ENCODE results near the gene ADGRG6. TPM values are rescaled to one million over a fixed set of nuclear protein-coding genes. Genes with fewer than 3 reads are reported as not detected.

The ADGRG6 gene
- total and polyA plus RNA-seq, 12 donors: 0.72 to 24.6 (median 5.3) TPM

DNA sequence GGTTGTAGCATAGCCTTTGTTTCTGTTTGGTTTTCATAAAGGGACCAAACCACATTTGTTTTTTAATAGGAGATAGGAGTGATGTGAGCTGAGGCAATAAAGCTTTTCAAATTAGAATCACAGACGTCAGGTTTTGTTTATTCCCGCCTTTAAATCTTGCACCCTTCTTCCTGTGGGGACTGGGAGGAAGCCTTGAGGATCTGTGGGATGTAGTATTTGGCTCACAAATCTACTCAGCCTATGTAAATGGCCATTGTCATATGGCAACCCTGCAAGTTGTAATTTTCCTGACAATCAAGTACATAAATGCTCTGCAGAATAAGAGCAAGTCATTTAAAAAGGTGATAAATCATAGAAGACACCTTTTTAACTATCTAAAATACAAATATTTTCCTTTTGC lies 110.4 kb downstream of the ADGRG6 start:
- no peak overlapping the region for H3K4me3 ChIP-seq
- 41 to 49% (median 45%) methylated on average over 2 of the region's 2 CpGs for WGBS, 4 donors

DNA sequence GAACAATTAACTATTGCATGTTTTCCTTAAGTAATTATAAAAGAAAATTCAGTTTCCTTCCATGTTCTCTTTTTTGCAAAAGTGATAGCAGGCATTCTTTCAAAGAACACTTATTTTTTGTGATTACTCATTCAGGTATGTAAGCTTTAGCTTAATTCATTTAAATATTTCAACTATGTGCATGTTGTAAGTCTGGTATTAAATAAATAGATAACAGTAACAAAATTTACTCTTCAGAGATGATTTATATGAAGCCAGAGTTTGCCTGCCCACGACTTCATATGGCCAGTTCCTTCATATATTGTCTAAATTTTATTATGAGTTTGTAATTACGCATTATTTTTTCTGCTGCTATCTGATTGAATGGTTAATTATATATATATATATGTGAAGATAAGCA lies 110.9 kb downstream of the ADGRG6 start:
- no peaks in the 10 kb centered on the region for H3K36me3 ChIP-seq (replicated peaks in 1 of 2)
- no peak overlapping the region for H3K27ac ChIP-seq
- no peaks in the 10 kb centered on the region for H3K9me3 ChIP-seq (replicated peaks in 1 of 3)
- 71 to 74% (median 73%) methylated on average over 2 of the region's 2 CpGs for WGBS, 4 donors
- H3K27me3 ChIP-seq: no peaks in the 10 kb centered on the region
- H3K4me3 ChIP-seq: no peak overlapping the region
- no peak for TF ChIP-seq POLR2A (IDR thresholded peaks at IDR 0.05)
- TF ChIP-seq, protein P1, sequence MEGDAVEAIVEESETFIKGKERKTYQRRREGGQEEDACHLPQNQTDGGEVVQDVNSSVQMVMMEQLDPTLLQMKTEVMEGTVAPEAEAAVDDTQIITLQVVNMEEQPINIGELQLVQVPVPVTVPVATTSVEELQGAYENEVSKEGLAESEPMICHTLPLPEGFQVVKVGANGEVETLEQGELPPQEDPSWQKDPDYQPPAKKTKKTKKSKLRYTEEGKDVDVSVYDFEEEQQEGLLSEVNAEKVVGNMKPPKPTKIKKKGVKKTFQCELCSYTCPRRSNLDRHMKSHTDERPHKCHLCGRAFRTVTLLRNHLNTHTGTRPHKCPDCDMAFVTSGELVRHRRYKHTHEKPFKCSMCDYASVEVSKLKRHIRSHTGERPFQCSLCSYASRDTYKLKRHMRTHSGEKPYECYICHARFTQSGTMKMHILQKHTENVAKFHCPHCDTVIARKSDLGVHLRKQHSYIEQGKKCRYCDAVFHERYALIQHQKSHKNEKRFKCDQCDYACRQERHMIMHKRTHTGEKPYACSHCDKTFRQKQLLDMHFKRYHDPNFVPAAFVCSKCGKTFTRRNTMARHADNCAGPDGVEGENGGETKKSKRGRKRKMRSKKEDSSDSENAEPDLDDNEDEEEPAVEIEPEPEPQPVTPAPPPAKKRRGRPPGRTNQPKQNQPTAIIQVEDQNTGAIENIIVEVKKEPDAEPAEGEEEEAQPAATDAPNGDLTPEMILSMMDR (IDR thresholded peaks at IDR 0.05): no peak
- no peak for DNase-seq
- intact Hi-C loops (cut with DNase I): no loop called here
- no peaks in the 10 kb centered on the region for H3K4me1 ChIP-seq (replicated peaks in 1 of 2)

More for the DNA sequence above, 110.4 kb downstream of the ADGRG6 start:
- Histone ChIP-seq H3K27me3 (no peaks in the 10 kb centered on the region), H3K4me1 (replicated peaks in 1 of 2) (no peaks in the 10 kb centered on the region), H3K27ac (no peak overlapping the region), H3K9me3 (replicated peaks in 1 of 3) (no peaks in the 10 kb centered on the region), H3K36me3 (replicated peaks in 1 of 2) (no peaks in the 10 kb centered on the region)
- intact Hi-C loops (cut with DNase I): no loop called here
- DNase-seq: no peak
- no peak for TF ChIP-seq POLR2A (IDR thresholded peaks at IDR 0.05)
- TF ChIP-seq, protein P1 (IDR thresholded peaks at IDR 0.05): no peak

DNA sequence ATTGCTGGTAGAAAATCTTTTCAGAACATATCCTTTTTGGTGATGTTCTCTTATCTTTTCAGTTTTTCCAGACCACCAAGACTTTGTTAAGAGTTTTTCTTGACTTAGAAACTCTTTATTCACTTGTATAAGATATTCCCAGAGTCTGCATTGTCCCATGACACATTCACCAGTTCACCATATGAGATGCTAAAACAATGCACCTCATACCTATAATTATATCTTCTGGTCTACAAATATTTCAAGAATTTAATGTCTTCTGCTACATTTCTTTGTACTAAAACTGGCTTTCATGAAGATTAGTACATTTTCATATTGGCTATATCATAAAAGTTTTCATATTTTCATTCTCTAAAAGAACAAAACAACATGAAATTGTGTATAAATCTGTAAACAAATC lies 111.3 kb downstream of the ADGRG6 start:
- TF ChIP-seq POLR2A (IDR thresholded peaks at IDR 0.05): no peak
- TF ChIP-seq, protein P1 (IDR thresholded peaks at IDR 0.05): no peak
- no peak for DNase-seq

DNA sequence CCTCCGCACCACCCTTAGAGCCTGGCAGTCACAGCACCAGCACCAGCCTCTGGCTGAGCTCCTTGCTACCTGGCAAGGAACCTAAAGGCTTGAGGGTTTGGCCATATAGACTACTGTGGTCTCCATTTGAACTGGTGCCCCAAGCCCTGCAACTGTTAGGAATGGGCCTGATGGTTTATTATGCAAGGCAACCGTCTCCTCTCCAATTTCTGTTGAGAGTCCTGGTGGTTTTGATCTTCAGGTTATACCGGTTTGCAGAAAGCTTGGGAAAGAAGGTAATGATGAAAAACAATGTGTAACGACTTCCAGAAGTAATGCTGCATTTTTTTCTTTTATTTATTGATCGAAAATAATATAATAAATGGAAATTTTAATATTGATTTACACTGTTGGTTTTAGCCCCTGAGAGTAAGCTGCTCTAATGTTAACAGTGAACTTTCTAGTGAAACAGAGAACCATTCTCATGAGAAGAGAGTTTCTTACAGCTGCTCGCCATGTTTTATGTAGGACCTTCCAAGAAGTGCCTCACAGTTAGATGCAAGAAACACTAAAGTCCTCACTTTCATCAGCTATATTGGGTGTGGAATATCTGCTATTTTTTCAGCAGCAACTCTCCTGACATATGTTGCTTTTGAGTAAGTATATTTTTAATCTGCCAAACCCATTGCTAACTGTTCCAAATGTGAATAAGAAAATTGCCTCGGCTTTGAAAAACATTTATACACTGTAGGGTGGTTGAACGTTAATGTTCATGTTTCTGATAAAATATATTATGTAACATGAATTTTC lies 112.8 kb downstream of the ADGRG6 start:
- Histone ChIP-seq H3K4me1 (replicated peaks in 1 of 2) (no peaks in the 10 kb centered on the region), H3K36me3 (replicated peaks in 1 of 2) (no peaks in the 10 kb centered on the region), H3K9me3 (replicated peaks in 1 of 3) (no peaks in the 10 kb centered on the region), H3K4me3 (no peak overlapping the region), H3K27me3 (no peaks in the 10 kb centered on the region), H3K27ac (no peak overlapping the region)
- intact Hi-C loops (cut with DNase I): no loop called here
- 83 to 89% (median 86%) methylated on average over 8 of the region's 8 CpGs for WGBS, 4 donors
- no peak for DNase-seq
- no peak for TF ChIP-seq POLR2A (IDR thresholded peaks at IDR 0.05)
- TF ChIP-seq, protein P1 (IDR thresholded peaks at IDR 0.05): no peak

More for the DNA sequence above, 111.3 kb downstream of the ADGRG6 start:
- Histone ChIP-seq H3K27me3 (no peaks in the 10 kb centered on the region), H3K36me3 (replicated peaks in 1 of 2) (no peaks in the 10 kb centered on the region), H3K27ac (no peak overlapping the region), H3K9me3 (replicated peaks in 1 of 3) (no peaks in the 10 kb centered on the region), H3K4me1 (replicated peaks in 1 of 2) (no peaks in the 10 kb centered on the region), H3K4me3 (no peak overlapping the region)
- intact Hi-C loops (cut with DNase I): no loop called here
